Body of pancreas (tissue), 4 donors: ENCODE data around the gene ARHGAP4. TPM values are rescaled to one million over a fixed set of nuclear protein-coding genes. Genes with fewer than 3 reads are reported as not detected.

ENCODE experiments used
- ATAC-seq: fragments of 150-250 bp; one replicate; pipeline ENCODE4 v1.9.1; 2016
- DNase-seq, 4 donors: peaks; one replicate each; pipeline ENCODE4 v3.0.0-alpha.2; 2019
- H3K27ac ChIP-seq, 4 donors: fragments of 200-600 bp; sonication (generic); 1 replicate in 3 of 4; 2 replicates in 1 of 4; pipeline versions ENCODE4 v1.5.1 to v1.6.1; 2016 to 2019; ENCODE audit warnings: mild to moderate bottlenecking in 1 of 4, mixed read lengths in 1 of 4, moderate library complexity in 1 of 4
- H3K27me3 ChIP-seq, 2 donors: fragments of 200-600 bp; sonication (generic); one replicate each; pipeline ENCODE4 v1.6.0; 2016; ENCODE audit warnings: mild to moderate bottlenecking in 1 of 2
- H3K36me3 ChIP-seq, 2 donors: fragments of 200-600 bp; sonication (generic); replicated peaks in 1 of 2; 2 replicates each; pipeline ENCODE4 v1.5.1; 2016; ENCODE audit warnings: low read depth in 2 of 2; ENCODE audit not compliant: insufficient read depth in 1 of 2
- H3K4me1 ChIP-seq: fragments of 200-600 bp; sonication (generic); one replicate; pipeline ENCODE4 v1.6.0; 2016
- H3K4me3 ChIP-seq, 2 donors: fragments of 200-600 bp; sonication (generic); 1 replicate in 1 of 2; 2 replicates in 1 of 2; pipeline ENCODE4 v1.5.1; 2016 to 2019
- H3K9me3 ChIP-seq, 3 donors: fragments of 200-600 bp; sonication (generic); 1 replicate in 2 of 3; 2 replicates in 1 of 3; pipeline ENCODE4 v1.5.1; 2016
- POLR2A ChIP-seq, 3 donors: fragments of 450-650 bp; IDR thresholded peaks; one replicate each; pipeline ENCODE4 v1.6.1; 2016; ENCODE audit warnings: antibody characterized with exemption in 3 of 3, mild to moderate bottlenecking in 2 of 3
- WGBS, 2 donors: methylation state at CpG; one replicate each; pipeline ENCODE4 v1.1.5; 2017; 5-methylcytosine and 5-hydroxymethylcytosine counted together
- intact Hi-C: fragments of 100-400 bp; cut with DNase I; formaldehyde crosslinking; loops from one replicate; pipeline ENCODE4 v1.15.1; 2023
- total RNA-seq, 2 donors: library from RNA; depleted of rRNA; stranded (reverse); fragments of >200 nt; gene quantifications; one replicate each; pipeline ENCODE4 v1.1.0, GENCODE V29; 2016
- TF ChIP-seq, protein P1 (sequence below), 7 experiments: fragments of 450-650 bp in 4 of 7; fragments of 200-600 bp in 3 of 7; sonication (generic) in 3 of 7; IDR thresholded peaks; one replicate each; pipeline ENCODE4 v1.5.1; 2016 to 2019; ENCODE audit warnings: antibody characterized with exemption in 7 of 7

The ARHGAP4 gene
- total RNA-seq, 2 donors from 2014 or later: 8.6 to 16.6 TPM

DNA sequence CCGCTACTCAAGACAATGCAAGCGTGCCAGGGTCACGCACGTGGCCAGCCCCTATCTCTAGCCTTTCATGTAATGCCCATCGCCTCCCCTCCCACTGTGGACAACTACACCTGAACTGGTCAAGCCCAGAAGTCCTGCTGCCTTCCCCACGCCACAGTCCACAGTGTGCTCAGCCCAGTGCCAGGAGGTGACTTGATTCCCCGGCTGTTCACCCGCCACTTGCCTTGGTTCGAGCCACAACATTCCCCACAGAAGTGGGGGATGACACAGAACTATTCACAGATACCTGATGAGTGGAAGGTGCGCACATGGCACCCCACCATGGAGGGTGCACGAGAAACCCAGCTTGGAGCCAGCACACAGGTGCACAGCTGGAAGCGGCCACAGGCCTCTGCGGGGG lies 6.8 kb downstream of the ARHGAP4 start:
- TF ChIP-seq POLR2A (IDR thresholded peaks at IDR 0.05): no peak
- TF ChIP-seq, protein P1, sequence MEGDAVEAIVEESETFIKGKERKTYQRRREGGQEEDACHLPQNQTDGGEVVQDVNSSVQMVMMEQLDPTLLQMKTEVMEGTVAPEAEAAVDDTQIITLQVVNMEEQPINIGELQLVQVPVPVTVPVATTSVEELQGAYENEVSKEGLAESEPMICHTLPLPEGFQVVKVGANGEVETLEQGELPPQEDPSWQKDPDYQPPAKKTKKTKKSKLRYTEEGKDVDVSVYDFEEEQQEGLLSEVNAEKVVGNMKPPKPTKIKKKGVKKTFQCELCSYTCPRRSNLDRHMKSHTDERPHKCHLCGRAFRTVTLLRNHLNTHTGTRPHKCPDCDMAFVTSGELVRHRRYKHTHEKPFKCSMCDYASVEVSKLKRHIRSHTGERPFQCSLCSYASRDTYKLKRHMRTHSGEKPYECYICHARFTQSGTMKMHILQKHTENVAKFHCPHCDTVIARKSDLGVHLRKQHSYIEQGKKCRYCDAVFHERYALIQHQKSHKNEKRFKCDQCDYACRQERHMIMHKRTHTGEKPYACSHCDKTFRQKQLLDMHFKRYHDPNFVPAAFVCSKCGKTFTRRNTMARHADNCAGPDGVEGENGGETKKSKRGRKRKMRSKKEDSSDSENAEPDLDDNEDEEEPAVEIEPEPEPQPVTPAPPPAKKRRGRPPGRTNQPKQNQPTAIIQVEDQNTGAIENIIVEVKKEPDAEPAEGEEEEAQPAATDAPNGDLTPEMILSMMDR (IDR thresholded peaks at IDR 0.05): no peak
- H3K9me3 ChIP-seq: no peaks in the 10 kb centered on the region
- peaks cover 6% of the 10 kb centered on the region for H3K4me1 ChIP-seq
- no peaks in the 10 kb centered on the region for H3K27me3 ChIP-seq
- H3K4me3 ChIP-seq: no peak overlapping the region
- intact Hi-C loops: no loop called here
- no peak overlapping the region for H3K27ac ChIP-seq
- no peak for DNase-seq
- H3K36me3 ChIP-seq: no peaks in the 10 kb centered on the region
- ATAC-seq: no peak
- WGBS, 2 donors: 77% methylated on average over 12 of the region's 13 CpGs; no CpG with 5 or more reads in 1 of the 2 donors

- Histone ChIP-seq H3K4me1 (peaks cover under 1% of the 10 kb centered on the region), H3K36me3 (no peaks in the 10 kb centered on the region), H3K27ac (no peak overlapping the region), H3K27me3 (no peaks in the 10 kb centered on the region), H3K4me3 (no peak overlapping the region), H3K9me3 (no peaks in the 10 kb centered on the region)
- TF ChIP-seq, protein P1 (IDR thresholded peaks at IDR 0.05): no peak
- TF ChIP-seq POLR2A (IDR thresholded peaks at IDR 0.05): no peak
- no peak for ATAC-seq
- no peak for DNase-seq
- WGBS, 2 donors: 73 to 85% methylated on average over 5 to 6 of the region's 6 CpGs
- intact Hi-C loops: no loop called here
Measured at GRCh38 chrX:153917869-153918268, 8.2 kb downstream of the ARHGAP4 start.

DNA sequence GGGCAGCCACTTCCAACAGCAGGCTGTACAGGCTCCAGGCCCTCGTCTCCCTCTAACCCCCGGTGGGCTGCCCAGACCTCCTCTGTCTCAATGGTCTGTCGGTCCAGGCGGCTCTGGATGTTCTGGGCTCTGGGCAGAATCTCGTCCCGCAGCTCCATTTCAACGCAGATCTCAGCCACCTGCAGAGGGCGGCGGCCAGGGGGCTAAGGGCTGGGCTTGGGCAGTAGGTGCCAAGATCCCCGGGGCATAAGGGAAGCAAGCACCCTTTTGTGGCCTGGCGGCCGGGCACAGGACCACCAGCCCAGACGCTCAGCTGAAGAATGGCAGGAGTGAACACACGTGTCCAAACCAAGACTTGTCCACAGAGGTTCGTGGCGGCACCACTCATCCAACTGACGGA lies 12.4 kb downstream of the ARHGAP4 start:
- no peaks in the 10 kb centered on the region for H3K27me3 ChIP-seq
- no peaks in the 10 kb centered on the region for H3K9me3 ChIP-seq
- TF ChIP-seq POLR2A (IDR thresholded peaks at IDR 0.05): no peak
- TF ChIP-seq, protein P1 (IDR thresholded peaks at IDR 0.05): no peak
- no peak overlapping the region for H3K27ac ChIP-seq
- no peaks in the 10 kb centered on the region for H3K4me1 ChIP-seq
- H3K36me3 ChIP-seq: no peaks in the 10 kb centered on the region
- WGBS, 2 donors: 87% methylated on average over 11 of the region's 17 CpGs; no CpG with 5 or more reads in 1 of the 2 donors
- no peak overlapping the region for H3K4me3 ChIP-seq
- no peak for ATAC-seq
- DNase-seq: no peak
- intact Hi-C loops: no loop called here

DNA sequence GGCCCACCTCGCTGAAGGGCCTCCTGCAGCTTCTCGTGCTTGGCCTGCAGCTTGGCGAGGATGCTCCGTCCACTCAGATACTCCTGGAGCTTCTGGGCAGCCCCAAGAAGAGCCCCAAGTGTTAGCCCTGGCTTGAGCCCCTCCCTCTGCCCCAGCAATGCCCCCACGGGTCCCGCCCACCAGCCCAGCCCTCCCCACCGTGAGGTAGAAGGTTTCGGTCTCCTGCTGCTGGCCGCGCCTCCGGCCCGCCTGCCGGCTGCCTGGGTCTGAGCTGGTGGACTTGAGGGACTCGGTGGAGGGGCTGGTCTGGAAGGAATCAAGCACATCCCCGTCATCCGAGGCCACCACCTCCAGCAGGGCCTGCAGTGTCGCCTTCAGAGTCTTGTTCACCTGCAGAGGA lies 12.9 kb downstream of the ARHGAP4 start:
- Histone ChIP-seq H3K9me3 (no peaks in the 10 kb centered on the region), H3K27me3 (no peaks in the 10 kb centered on the region), H3K4me3 (no peak overlapping the region), H3K27ac (no peak overlapping the region), H3K4me1 (no peaks in the 10 kb centered on the region), H3K36me3 (no peaks in the 10 kb centered on the region)
- intact Hi-C loops: no loop called here
- TF ChIP-seq POLR2A (IDR thresholded peaks at IDR 0.05): no peak
- TF ChIP-seq, protein P1 (IDR thresholded peaks at IDR 0.05): no peak
- WGBS, 2 donors: 80 to 86% methylated on average over 1 of the region's 17 CpGs
- DNase-seq: no peak
- ATAC-seq: no peak

DNA sequence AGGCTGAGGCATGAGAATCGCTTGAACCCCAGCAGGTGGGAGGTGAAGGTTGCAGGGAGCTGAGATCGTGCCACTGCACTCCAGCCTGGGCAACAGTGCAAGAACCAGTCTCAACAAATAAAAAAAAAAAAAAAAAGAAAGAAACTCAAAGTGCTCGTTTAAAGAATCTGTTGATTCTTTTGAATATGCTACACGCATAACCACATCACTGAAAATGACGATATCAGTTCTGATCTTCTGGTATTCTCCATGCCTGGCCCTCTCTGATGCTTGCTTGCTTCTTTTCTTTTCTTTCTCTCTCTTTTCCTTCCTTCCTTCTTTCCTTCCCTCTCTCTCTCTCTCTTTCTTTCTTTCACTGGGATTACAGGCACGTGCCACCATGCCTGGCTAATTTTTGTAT lies 14.3 kb downstream of the ARHGAP4 start:
- DNase-seq (no peak), ATAC-seq (no peak)
- Histone ChIP-seq H3K4me1 (no peaks in the 10 kb centered on the region), H3K4me3 (no peak overlapping the region), H3K27me3 (no peaks in the 10 kb centered on the region), H3K27ac (no peak overlapping the region), H3K9me3 (no peaks in the 10 kb centered on the region), H3K36me3 (no peaks in the 10 kb centered on the region)
- TF ChIP-seq, protein P1 (IDR thresholded peaks at IDR 0.05): no peak
- TF ChIP-seq POLR2A (IDR thresholded peaks at IDR 0.05): no peak
- intact Hi-C loops: no loop called here
- WGBS, 2 donors: 59 to 77% methylated on average over 5 to 6 of the region's 6 CpGs
